Measurements from ENCODE around the gene FDXR.

The FDXR gene

DNA sequence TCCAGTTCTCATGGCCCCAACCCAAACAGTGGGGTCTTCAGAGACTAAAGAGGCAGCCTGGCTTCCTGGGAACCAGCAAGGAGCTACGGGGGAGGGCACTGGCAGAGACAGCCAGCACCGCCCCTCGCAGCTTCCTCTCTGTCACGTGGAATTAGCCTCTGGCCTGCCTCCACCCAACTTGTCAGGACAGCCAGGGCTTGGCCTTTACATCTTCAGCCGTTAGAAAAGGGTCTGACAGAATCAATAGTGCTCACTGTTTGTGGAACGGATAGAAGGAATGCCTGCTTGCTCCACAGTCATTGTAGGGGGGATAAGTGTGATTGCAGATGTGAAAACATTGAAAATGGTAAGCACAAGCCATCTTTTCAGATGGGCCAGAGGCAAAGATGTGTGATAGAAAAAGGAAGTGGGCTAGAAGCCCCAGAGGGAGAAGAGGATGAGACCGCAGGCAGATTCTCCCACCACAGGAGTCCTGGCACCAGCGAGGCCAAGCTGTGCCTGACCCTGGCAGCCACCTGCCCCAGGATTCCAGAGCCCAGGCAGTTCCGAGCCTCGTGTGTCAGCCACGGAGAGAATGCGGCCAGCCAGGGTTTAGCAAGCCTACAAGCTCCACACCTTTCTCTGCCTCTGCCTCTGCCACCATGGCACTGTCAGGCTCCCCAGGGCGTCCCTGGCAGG, 31.7 kb downstream of the FDXR start:
- TF ChIP-seq POLR2A (IDR thresholded peaks at IDR 0.05; ENCODE audit: low read depth, low read length) (no peak), SPI1 (IDR thresholded peaks at IDR 0.05; ENCODE audit: low read depth, low read length) (peak; percentile 63), POLR2AphosphoS5 (IDR thresholded peaks at IDR 0.05; ENCODE audit: low read depth, low read length) (no peak), PAX5 (IDR thresholded peaks at IDR 0.05; ENCODE audit: insufficient read depth, low read length, severe bottlenecking) (no peak), POU2F2 (IDR thresholded peaks at IDR 0.05; ENCODE audit: low read depth, low read length) (no peak), TAF1 (IDR thresholded peaks at IDR 0.05; ENCODE audit: low read depth, low read length) (no peak)
- DNase-seq (ENCODE audit: insufficient read length, low spot score) (no peak), FAIRE-seq (peak; percentile 40)

DNA sequence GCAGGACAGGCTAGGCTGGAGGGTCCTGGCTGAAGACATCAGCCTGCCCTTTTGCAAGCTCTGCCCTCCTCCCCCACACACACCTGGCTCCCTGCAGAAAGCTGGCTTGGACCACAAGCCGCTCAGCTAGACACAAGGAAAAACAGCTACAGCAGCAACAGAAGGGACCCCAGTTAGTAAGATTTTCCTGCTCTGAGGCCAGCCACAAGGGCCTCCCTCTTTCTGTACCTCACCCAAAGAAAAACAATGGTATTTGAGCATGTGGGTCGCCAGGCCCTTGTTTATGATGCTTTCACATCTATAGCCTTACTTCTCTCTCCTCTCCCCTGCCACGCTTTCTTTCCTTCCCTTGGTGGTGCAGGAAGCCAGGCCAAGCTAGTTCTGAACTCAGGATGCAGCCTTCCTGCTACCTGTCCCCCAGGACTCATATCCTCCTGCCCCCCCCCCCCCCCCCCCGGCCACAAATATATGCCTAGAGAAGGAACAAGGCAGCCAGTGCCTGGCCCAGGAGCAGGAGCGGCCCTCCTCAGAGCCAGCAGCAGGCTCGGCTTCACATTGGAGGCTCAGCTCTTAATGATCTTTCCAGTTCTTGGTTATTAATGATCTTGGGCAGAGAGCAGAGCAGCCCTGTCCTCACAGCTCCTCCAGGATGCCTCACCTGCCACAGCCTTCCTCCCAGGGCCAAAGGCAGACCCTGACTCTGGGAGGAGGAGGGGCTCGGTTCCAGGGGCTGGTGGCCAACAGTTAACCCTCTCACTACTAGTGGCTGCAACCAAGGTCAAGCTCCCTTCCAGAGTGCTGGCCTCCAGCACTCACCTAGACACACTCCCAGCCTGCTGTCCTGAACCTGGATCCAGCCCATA, 32.6 kb downstream of the FDXR start:
- TF ChIP-seq TAF1 (IDR thresholded peaks at IDR 0.05; ENCODE audit: low read depth, low read length) (no peak), POLR2A (IDR thresholded peaks at IDR 0.05; ENCODE audit: low read depth, low read length) (no peak), PAX5 (IDR thresholded peaks at IDR 0.05; ENCODE audit: insufficient read depth, low read length, severe bottlenecking) (no peak), POU2F2 (IDR thresholded peaks at IDR 0.05; ENCODE audit: low read depth, low read length) (no peak), POLR2AphosphoS5 (IDR thresholded peaks at IDR 0.05; ENCODE audit: low read depth, low read length) (no peak), SPI1 (IDR thresholded peaks at IDR 0.05; ENCODE audit: low read depth, low read length) (no peak)
- DNase-seq (ENCODE audit: insufficient read length, low spot score) (no peak), FAIRE-seq (no peak)

DNA sequence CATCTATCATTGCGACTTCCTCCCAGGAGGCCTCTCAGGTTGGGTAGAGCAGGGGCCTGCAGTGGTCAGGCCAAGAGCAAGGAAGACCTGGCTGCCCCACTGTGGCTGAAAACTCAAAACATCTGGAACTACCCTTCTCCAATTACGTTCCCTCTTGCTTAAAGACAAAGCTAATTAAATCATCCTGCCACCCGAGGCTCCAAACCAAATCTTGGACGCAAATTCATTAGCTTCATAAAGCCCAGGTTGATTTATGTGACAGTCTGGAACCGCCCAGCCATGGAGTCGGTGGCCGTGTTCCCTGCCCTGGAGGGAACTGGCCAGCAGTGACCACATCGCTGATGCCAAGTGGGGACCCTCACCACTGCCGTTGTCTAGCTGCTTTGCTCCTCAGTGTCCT, 34.5 kb downstream of the FDXR start:
- TF ChIP-seq SPI1 (IDR thresholded peaks at IDR 0.05; ENCODE audit: low read depth, low read length) (no peak), POLR2A (IDR thresholded peaks at IDR 0.05; ENCODE audit: low read depth, low read length) (no peak), POLR2AphosphoS5 (IDR thresholded peaks at IDR 0.05; ENCODE audit: low read depth, low read length) (no peak), POU2F2 (IDR thresholded peaks at IDR 0.05; ENCODE audit: low read depth, low read length) (no peak), PAX5 (IDR thresholded peaks at IDR 0.05; ENCODE audit: insufficient read depth, low read length, severe bottlenecking) (no peak), TAF1 (IDR thresholded peaks at IDR 0.05; ENCODE audit: low read depth, low read length) (no peak)
- DNase-seq (ENCODE audit: insufficient read length, low spot score), result no peak
- no peak for FAIRE-seq

DNA sequence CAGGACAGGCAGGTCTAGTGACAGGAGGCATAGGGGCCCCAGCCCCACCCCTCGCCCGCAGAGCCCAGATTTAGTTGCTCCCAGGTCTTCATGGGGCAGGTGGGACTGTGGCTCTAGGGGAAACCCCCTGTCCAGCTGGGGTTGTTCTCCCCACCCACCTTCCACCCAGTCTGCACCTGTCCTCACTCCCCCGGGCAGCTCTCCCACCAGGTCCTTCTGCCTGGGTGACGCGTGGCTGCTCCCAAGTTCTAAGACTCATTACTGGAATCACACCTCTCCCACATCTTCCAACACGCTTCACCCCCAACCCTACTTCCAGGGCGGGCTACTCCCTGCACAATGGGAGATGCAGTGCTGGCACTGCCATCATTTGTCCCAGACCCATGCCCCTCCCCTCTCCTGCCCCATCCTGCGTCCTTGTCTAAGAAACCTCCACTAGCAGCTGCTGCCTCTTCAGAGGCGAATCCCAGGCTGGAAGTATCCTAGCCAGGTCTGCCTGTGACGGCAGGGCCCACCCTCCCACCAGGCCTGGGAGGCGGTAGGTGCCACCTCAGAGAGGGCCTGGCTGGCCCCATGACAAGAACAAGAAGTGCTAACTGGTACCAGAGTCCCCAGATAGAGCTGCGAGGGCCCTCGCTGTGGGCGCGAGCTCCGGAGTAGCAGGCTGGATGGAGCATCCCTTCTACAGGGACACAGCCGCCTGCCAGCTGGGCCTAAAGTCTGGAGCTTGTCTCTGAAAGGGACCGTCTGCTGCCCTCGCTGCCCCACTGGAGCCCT, 35.9 kb downstream of the FDXR start:
- FAIRE-seq (no peak), DNase-seq (ENCODE audit: insufficient read length, low spot score) (no peak)
- TF ChIP-seq POLR2A (IDR thresholded peaks at IDR 0.05; ENCODE audit: low read depth, low read length), result no peak
- TF ChIP-seq TAF1 (IDR thresholded peaks at IDR 0.05; ENCODE audit: low read depth, low read length), result no peak
- no peak for TF ChIP-seq POLR2AphosphoS5 (IDR thresholded peaks at IDR 0.05; ENCODE audit: low read depth, low read length)
- no peak for TF ChIP-seq SPI1 (IDR thresholded peaks at IDR 0.05; ENCODE audit: low read depth, low read length)
- TF ChIP-seq POU2F2 (IDR thresholded peaks at IDR 0.05; ENCODE audit: low read depth, low read length), result no peak
- TF ChIP-seq PAX5 (IDR thresholded peaks at IDR 0.05; ENCODE audit: insufficient read depth, low read length, severe bottlenecking), result no peak

DNA sequence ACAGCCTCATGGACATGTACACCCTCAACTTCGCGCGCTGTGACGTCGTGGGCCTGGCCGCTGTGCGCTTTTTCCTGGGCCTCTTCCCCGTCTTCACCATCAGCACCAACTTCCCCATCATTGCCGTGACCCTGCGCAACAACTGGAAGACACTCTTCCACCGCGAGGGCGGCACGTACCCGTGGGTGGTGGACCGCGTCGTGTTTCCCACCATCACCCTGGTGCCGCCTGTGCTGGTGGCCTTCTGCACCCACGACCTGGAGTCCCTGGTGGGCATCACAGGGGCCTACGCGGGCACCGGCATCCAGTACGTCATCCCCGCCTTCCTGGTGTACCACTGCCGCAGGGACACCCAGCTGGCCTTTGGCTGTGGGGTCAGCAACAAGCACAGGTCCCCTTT, 36.6 kb downstream of the FDXR start:
- no peak for TF ChIP-seq POLR2A (IDR thresholded peaks at IDR 0.05; ENCODE audit: low read depth, low read length)
- no peak for TF ChIP-seq SPI1 (IDR thresholded peaks at IDR 0.05; ENCODE audit: low read depth, low read length)
- no peak for TF ChIP-seq POU2F2 (IDR thresholded peaks at IDR 0.05; ENCODE audit: low read depth, low read length)
- no peak for TF ChIP-seq POLR2AphosphoS5 (IDR thresholded peaks at IDR 0.05; ENCODE audit: low read depth, low read length)
- no peak for FAIRE-seq
- DNase-seq (ENCODE audit: insufficient read length, low spot score), result no peak

DNA sequence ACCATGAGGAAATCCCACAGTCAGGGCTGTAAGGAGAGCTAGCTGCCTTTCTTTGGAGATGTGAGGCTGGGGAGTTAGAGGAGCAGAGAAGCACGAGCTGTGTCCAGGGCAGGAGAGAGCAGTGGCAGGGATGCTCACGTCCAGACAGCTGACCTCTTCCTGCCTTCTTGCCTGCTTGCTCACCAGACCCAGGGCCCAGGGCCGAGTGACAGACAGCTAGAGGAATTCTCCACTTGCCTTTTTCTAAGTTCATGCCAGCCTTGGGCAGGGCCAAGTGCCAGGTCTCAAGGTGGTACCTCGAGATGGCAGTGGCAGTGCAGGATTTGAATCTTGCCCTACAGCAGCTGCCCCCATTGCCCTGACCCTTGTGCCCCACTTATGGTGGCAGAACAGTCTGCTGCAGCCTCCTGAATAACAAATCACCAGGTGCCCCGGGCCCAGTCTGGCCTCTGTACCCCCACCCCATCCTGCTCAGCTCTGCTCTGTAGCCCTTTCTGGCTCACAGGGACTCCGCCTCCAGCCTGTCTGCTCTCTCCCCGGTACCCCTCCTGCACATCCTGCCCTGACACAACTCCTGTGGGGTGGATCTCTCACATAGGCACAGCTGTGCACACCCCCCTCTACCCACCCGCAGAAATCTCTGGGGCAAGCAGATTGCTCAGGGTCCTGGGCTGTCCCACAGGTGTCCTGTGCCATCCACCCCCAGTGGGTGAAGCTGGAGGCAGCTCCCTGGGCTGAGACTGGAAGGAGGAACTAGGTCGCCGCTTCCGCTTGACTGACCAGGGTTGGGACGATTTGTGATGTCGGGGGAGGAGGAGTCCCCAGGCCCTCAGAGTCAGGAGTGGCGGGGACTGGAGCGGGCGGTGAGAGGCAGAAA, 39.1 kb downstream of the FDXR start:
- TF ChIP-seq SPI1 (IDR thresholded peaks at IDR 0.05; ENCODE audit: low read depth, low read length), result peak; percentile 26; the same call in 1 of the 2 replicates
- TF ChIP-seq POU2F2 (IDR thresholded peaks at IDR 0.05; ENCODE audit: low read depth, low read length), result no peak
- DNase-seq (ENCODE audit: insufficient read length, low spot score), result peak; percentile 80
- peak; percentile 74 for FAIRE-seq

DNA sequence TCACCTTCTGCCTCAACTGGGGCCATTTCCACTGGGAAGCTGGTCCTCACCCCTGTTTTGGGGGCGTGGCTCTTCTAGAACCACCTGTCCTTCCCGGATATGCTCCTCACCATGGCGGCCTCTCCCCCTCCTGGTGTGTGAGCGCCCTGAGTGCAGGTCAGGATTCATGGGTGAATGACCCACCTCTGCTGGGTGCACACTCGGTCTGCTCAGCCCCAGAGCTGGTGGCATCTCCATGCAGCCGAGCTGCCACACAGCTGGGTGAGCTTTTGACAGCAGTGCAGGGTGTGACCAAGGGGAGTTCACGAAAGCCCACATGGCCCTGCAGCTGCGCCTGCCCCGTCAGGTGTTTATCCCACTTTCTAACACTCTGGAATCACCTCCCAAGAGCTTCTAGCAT, 40.4 kb downstream of the FDXR start:
- FAIRE-seq (peak; percentile 76), DNase-seq (ENCODE audit: insufficient read length, low spot score) (no peak)
- TF ChIP-seq SPI1 (IDR thresholded peaks at IDR 0.05; ENCODE audit: low read depth, low read length) (no peak), TAF1 (IDR thresholded peaks at IDR 0.05; ENCODE audit: low read depth, low read length) (no peak), POLR2A (IDR thresholded peaks at IDR 0.05; ENCODE audit: low read depth, low read length) (no peak), POLR2AphosphoS5 (IDR thresholded peaks at IDR 0.05; ENCODE audit: low read depth, low read length) (no peak), PAX5 (IDR thresholded peaks at IDR 0.05; ENCODE audit: insufficient read depth, low read length, severe bottlenecking) (no peak), POU2F2 (IDR thresholded peaks at IDR 0.05; ENCODE audit: low read depth, low read length) (no peak)

DNA sequence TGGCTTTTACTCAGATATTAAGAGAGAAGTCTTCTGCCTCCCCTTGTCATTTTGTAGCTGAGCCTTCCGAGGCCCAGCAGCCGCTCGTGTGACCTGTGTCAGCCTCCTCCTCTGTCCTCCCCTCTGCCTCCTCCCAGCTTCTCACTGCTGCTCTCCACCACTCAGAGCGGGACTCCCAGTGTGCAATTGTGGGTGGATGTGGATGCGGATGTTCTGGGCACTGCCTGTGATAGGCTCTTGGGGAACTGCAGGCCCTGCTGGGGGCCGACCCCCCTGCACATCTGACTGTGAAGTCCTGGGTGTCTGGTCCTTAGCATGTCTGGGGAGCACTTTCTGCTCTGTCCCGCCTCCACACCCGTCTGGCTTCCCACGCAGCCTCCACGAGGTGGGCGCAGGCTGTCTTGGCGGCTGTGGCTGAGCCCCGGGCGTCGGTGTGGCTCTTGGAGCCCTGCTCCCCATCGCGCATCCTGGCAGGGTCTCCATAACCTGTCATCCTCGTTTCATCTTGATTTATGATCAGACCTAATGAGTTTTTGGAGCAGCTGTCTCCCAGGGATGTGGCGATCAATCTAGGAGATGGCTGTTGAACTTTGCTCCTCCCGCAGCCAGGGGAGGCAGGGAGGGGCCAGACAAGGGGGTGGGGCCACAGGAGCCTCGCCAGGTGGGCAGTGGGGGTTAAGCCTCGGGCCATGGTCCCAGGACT, 41.2 kb downstream of the FDXR start:
- FAIRE-seq (no peak), DNase-seq (ENCODE audit: insufficient read length, low spot score) (no peak)
- TF ChIP-seq SPI1 (IDR thresholded peaks at IDR 0.05; ENCODE audit: low read depth, low read length), result no peak
- TF ChIP-seq POLR2AphosphoS5 (IDR thresholded peaks at IDR 0.05; ENCODE audit: low read depth, low read length), result no peak
- TF ChIP-seq TAF1 (IDR thresholded peaks at IDR 0.05; ENCODE audit: low read depth, low read length), result no peak
- no peak for TF ChIP-seq PAX5 (IDR thresholded peaks at IDR 0.05; ENCODE audit: insufficient read depth, low read length, severe bottlenecking)
- no peak for TF ChIP-seq POU2F2 (IDR thresholded peaks at IDR 0.05; ENCODE audit: low read depth, low read length)
- TF ChIP-seq POLR2A (IDR thresholded peaks at IDR 0.05; ENCODE audit: low read depth, low read length), result no peak
